Measurements from ENCODE around the gene RIC3. TPM values are rescaled to one million over a fixed set of nuclear protein-coding genes. Genes with fewer than 3 reads are reported as not detected.

Gene RIC3
- total and polyA plus RNA-seq, 7 donors = 0.23 to 34.9 (median 14.7) TPM; not detected in 1

DNA sequence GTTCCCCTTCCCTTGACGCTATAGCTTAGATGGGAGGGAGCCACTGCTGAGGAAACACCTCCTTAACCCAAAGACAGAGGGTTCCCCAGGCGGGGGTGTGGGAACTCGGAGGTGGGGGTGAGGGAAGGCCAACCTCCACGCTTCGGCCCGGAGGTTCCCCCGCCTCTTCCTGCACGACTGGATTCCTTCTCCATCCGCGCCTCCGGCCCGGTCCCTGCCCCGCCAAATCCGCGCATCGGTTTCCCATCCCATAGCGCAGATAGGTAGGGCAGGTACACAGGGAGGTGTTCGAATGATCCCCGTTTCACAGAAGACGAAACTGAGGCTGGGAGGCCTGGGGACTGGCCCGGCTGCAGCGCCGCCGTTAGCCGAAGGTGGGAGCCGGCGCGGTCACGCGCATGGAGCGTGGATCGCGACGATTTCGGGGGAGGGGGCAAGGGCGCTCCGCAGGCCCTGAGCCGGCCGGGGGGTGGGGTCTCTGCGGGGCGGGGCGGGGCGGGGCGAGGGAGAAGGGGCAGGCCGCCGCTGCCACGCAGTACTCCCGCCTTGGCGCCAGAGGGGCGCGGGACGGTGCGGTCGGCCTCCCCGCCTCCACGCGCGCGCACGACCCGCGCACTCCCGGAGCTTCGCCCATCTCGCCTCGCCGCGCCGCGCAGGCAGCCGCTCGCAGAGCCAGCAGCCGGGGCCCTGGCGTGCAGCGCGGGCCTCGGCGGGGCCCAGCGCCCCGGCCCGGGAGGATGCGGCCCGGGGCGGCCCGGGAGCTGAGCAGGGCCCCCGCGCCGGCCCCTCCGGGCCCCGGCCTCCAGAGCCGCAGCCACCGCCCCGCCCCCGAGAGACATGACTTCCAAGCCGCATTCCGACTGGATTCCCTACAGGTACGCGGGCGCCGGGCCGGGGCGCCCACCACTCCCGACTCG is 87.9 kb downstream of the RIC3 start, which contains the start of gene TUB:
Gene TUB, plus strand, starts transcription at position 538 of the 917 bp plus-strand sequence. Its CDS starts 300 bp downstream, at position 838.
- no peak for DNase-seq

DNA sequence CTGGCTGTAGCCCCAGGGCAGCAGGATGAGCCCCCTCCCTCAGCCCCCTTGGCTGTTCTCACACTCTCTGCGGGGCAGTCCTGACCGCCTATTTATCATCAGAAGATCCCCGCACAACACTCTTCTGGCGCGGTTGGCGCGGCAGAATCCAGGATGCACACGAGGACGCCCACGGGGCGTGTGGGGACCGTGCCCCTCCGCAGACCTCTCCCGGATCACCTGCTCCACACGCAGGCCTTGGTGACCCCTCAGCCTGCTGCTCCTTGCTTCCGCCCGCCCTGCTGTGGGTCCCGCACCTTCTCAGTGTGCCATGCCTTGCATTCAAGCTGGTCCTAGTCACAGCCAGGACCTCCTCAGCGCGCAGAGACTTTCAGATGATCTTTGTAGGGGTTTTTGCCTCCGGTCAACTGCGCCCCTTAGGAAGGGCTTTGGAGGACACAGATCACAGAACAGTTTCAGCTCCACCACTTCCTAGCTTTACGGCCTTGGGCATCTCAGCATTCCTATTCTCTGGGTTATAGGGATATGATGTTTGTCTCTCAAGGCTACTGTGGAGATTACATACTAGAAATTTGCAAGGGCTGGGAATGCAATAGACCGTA is 88.7 kb downstream of the RIC3 start:
- WGBS, 2 donors = 84 to 88% methylated on average over 24 of the region's 24 CpGs
- H3K36me3 ChIP-seq = no peaks in the 10 kb centered on the region
- no peak for DNase-seq
- H3K4me3 ChIP-seq = peak overlapping the region; percentile 21 to 70 (median 62)
- no peaks in the 10 kb centered on the region for H3K9me3 ChIP-seq
- TF ChIP-seq POLR2AphosphoS5 (IDR thresholded peaks at IDR 0.05) = no peak
- TF ChIP-seq POLR2A (IDR thresholded peaks at IDR 0.05) = no peak
- no peak for TF ChIP-seq EP300 (IDR thresholded peaks at IDR 0.05)
- H3K4me1 ChIP-seq = peaks cover 0 to 25% (median 18%) of the 10 kb centered on the region in 4 donors
- intact Hi-C loops (cut with DNase I) = no loop called here
- no peaks in the 10 kb centered on the region for H3K27me3 ChIP-seq
- peak overlapping the region in 3 of 4 donors; percentile 25 to 59 (median 52) for H3K27ac ChIP-seq

More for the DNA sequence above, 87.9 kb downstream of the RIC3 start, which contains the start of gene TUB:
- H3K27me3 ChIP-seq = no peaks in the 10 kb centered on the region
- H3K4me1 ChIP-seq = peaks cover 0 to 27% (median 19%) of the 10 kb centered on the region in 4 donors
- TF ChIP-seq POLR2AphosphoS5 (IDR thresholded peaks at IDR 0.05) (no peak), POLR2A (IDR thresholded peaks at IDR 0.05) (no peak), EP300 (IDR thresholded peaks at IDR 0.05) (no peak)
- TF ChIP-seq, protein P1, sequence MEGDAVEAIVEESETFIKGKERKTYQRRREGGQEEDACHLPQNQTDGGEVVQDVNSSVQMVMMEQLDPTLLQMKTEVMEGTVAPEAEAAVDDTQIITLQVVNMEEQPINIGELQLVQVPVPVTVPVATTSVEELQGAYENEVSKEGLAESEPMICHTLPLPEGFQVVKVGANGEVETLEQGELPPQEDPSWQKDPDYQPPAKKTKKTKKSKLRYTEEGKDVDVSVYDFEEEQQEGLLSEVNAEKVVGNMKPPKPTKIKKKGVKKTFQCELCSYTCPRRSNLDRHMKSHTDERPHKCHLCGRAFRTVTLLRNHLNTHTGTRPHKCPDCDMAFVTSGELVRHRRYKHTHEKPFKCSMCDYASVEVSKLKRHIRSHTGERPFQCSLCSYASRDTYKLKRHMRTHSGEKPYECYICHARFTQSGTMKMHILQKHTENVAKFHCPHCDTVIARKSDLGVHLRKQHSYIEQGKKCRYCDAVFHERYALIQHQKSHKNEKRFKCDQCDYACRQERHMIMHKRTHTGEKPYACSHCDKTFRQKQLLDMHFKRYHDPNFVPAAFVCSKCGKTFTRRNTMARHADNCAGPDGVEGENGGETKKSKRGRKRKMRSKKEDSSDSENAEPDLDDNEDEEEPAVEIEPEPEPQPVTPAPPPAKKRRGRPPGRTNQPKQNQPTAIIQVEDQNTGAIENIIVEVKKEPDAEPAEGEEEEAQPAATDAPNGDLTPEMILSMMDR (IDR thresholded peaks at IDR 0.05) = no peak
- no peaks in the 10 kb centered on the region for H3K9me3 ChIP-seq
- H3K27ac ChIP-seq = peak within 1 kb of the TSS; percentile 19 to 59 (median 48)
- peak within 1 kb of the TSS; percentile 45 to 70 (median 62) for H3K4me3 ChIP-seq
- 1 to 2% methylated on average over 104 of the region's 104 CpGs for WGBS, 2 donors
- H3K36me3 ChIP-seq = no peaks in the 10 kb centered on the region
- intact Hi-C loops (cut with DNase I) = no loop called here

GRCh38 chr11:8079111-8079675 is 89.6 kb downstream of the RIC3 start:
- Histone ChIP-seq H3K27me3 (no peaks in the 10 kb centered on the region), H3K27ac (no peak overlapping the region), H3K4me1 (peaks cover 0 to 25% (median 18%) of the 10 kb centered on the region in 4 donors), H3K36me3 (no peaks in the 10 kb centered on the region), H3K4me3 (no peak overlapping the region), H3K9me3 (no peaks in the 10 kb centered on the region)
- TF ChIP-seq, protein P1 (IDR thresholded peaks at IDR 0.05) = no peak
- TF ChIP-seq POLR2A (IDR thresholded peaks at IDR 0.05) = no peak
- no peak for TF ChIP-seq EP300 (IDR thresholded peaks at IDR 0.05)
- no peak for TF ChIP-seq POLR2AphosphoS5 (IDR thresholded peaks at IDR 0.05)
- no peak for DNase-seq
- WGBS, 2 donors = 88 to 89% methylated on average over 4 of the region's 4 CpGs
- intact Hi-C loops (cut with DNase I) = no loop called here

GRCh38 chr11:8075119-8075726 is 93.6 kb downstream of the RIC3 start:
- intact Hi-C loops (cut with DNase I) = no loop called here
- H3K9me3 ChIP-seq = no peaks in the 10 kb centered on the region
- no peak for DNase-seq
- no peaks in the 10 kb centered on the region for H3K36me3 ChIP-seq
- TF ChIP-seq, protein P1 (IDR thresholded peaks at IDR 0.05) = no peak
- TF ChIP-seq POLR2AphosphoS5 (IDR thresholded peaks at IDR 0.05) = no peak
- TF ChIP-seq EP300 (IDR thresholded peaks at IDR 0.05) = no peak
- TF ChIP-seq POLR2A (IDR thresholded peaks at IDR 0.05) = no peak
- H3K27ac ChIP-seq = no peak overlapping the region
- no peaks in the 10 kb centered on the region for H3K4me1 ChIP-seq
- WGBS, 2 donors = 54 to 66% methylated on average over 2 of the region's 2 CpGs
- H3K27me3 ChIP-seq = no peaks in the 10 kb centered on the region
- no peak overlapping the region for H3K4me3 ChIP-seq
